ENCODE data around the gene PYGO1.

The PYGO1 gene

GRCh38 chr15:55549305-55549704 is 38.8 kb downstream of the PYGO1 start:
- H4K20me1 ChIP-seq (ENCODE audit: insufficient read depth, low read length, poor library complexity, severe bottlenecking): no peaks in the 10 kb centered on the region
- no peak overlapping the region for H3K4me2 ChIP-seq (ENCODE audit: low read depth, low read length, poor library complexity, severe bottlenecking)
- H3K9ac ChIP-seq (ENCODE audit: low read depth, low read length, poor library complexity, severe bottlenecking): no peak overlapping the region
- no peak overlapping the region for H2AFZ ChIP-seq (ENCODE audit: low read length)
- H3K4me1 ChIP-seq (ENCODE audit: insufficient read depth, low read length, poor library complexity, severe bottlenecking): peaks cover 10% of the 10 kb centered on the region
- H3K4me3 ChIP-seq (ENCODE audit: low read length, poor library complexity, severe bottlenecking): no peak overlapping the region
- H3K9me3 ChIP-seq (ENCODE audit: insufficient read depth, low read depth, low read length): peaks cover under 1% of the 10 kb centered on the region; the same call in 1 of the 2 replicates
- no peaks in the 10 kb centered on the region for H3K36me3 ChIP-seq (ENCODE audit: insufficient read depth, low read length)
- no peak for TF ChIP-seq CTCF (conservative IDR thresholded peaks at IDR 0.05; ENCODE audit: low read length)
- TF ChIP-seq EZH2phosphoT487 (IDR thresholded peaks at IDR 0.05; ENCODE audit: borderline replicate concordance): no peak
- no peaks in the 10 kb centered on the region for H3K27me3 ChIP-seq (ENCODE audit: insufficient read depth, low read length, poor library complexity, severe bottlenecking)
- H3K9me2 ChIP-seq (replicated peaks; ENCODE audit: low read depth, low read length): no peaks in the 10 kb centered on the region
- H3F3A ChIP-seq (ENCODE audit: low read depth): no peaks in the 10 kb centered on the region
- H3K79me2 ChIP-seq (ENCODE audit: insufficient read depth, low read length): no peaks in the 10 kb centered on the region

GRCh38 chr15:55546718-55547117 is 41.4 kb downstream of the PYGO1 start:
- H3F3A ChIP-seq (ENCODE audit: low read depth): no peaks in the 10 kb centered on the region
- H3K4me1 ChIP-seq (ENCODE audit: insufficient read depth, low read length, poor library complexity, severe bottlenecking): no peaks in the 10 kb centered on the region
- no peaks in the 10 kb centered on the region for H3K9me2 ChIP-seq (replicated peaks; ENCODE audit: low read depth, low read length)
- H3K79me2 ChIP-seq (ENCODE audit: insufficient read depth, low read length): no peaks in the 10 kb centered on the region
- no peak for TF ChIP-seq EZH2phosphoT487 (IDR thresholded peaks at IDR 0.05; ENCODE audit: borderline replicate concordance)
- TF ChIP-seq CTCF (conservative IDR thresholded peaks at IDR 0.05; ENCODE audit: low read length): no peak
- H3K9ac ChIP-seq (ENCODE audit: low read depth, low read length, poor library complexity, severe bottlenecking): no peak overlapping the region
- no peaks in the 10 kb centered on the region for H3K36me3 ChIP-seq (ENCODE audit: insufficient read depth, low read length)
- H3K9me3 ChIP-seq (ENCODE audit: insufficient read depth, low read depth, low read length): no peaks in the 10 kb centered on the region
- H2AFZ ChIP-seq (ENCODE audit: low read length): no peak overlapping the region
- H3K4me3 ChIP-seq (ENCODE audit: low read length, poor library complexity, severe bottlenecking): no peak overlapping the region
- no peak overlapping the region for H3K4me2 ChIP-seq (ENCODE audit: low read depth, low read length, poor library complexity, severe bottlenecking)
- no peaks in the 10 kb centered on the region for H4K20me1 ChIP-seq (ENCODE audit: insufficient read depth, low read length, poor library complexity, severe bottlenecking)
- no peaks in the 10 kb centered on the region for H3K27me3 ChIP-seq (ENCODE audit: insufficient read depth, low read length, poor library complexity, severe bottlenecking)

DNA sequence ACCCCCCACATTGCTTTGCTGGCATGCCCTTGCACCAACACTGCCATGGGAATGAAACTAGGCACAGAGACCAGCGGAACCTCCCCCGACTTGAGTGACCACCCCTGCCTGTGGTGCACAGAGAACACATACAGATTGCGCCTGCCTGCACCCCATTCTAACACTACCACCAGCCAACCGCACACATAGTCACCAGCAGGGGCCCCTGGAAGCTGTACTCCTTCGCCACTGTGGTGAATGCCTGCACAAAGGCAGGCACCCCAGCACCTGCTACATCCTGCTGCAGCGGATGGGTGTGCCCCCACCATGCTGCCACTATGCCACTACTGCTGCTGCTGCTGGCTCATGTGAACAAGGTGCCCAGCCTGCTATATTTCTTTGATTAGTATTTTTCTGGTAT is 52.7 kb downstream of the PYGO1 start:
- H3K4me3 ChIP-seq (ENCODE audit: low read length, poor library complexity, severe bottlenecking): no peak overlapping the region
- no peaks in the 10 kb centered on the region for H3F3A ChIP-seq (ENCODE audit: low read depth)
- H3K36me3 ChIP-seq (ENCODE audit: insufficient read depth, low read length): no peaks in the 10 kb centered on the region
- H3K27me3 ChIP-seq (ENCODE audit: insufficient read depth, low read length, poor library complexity, severe bottlenecking): no peaks in the 10 kb centered on the region
- peak overlapping the region; percentile 74 for H3K4me2 ChIP-seq (ENCODE audit: low read depth, low read length, poor library complexity, severe bottlenecking)
- no peaks in the 10 kb centered on the region for H3K9me2 ChIP-seq (replicated peaks; ENCODE audit: low read depth, low read length)
- peaks cover 24% of the 10 kb centered on the region for H3K79me2 ChIP-seq (ENCODE audit: insufficient read depth, low read length)
- H4K20me1 ChIP-seq (ENCODE audit: insufficient read depth, low read length, poor library complexity, severe bottlenecking): no peaks in the 10 kb centered on the region
- peaks cover 44% of the 10 kb centered on the region for H3K4me1 ChIP-seq (ENCODE audit: insufficient read depth, low read length, poor library complexity, severe bottlenecking)
- no peak overlapping the region for H3K9ac ChIP-seq (ENCODE audit: low read depth, low read length, poor library complexity, severe bottlenecking)
- no peak overlapping the region for H2AFZ ChIP-seq (ENCODE audit: low read length)
- no peaks in the 10 kb centered on the region for H3K9me3 ChIP-seq (ENCODE audit: insufficient read depth, low read depth, low read length)
- TF ChIP-seq CTCF (conservative IDR thresholded peaks at IDR 0.05; ENCODE audit: low read length): peak; percentile 30
- no peak for TF ChIP-seq EZH2phosphoT487 (IDR thresholded peaks at IDR 0.05; ENCODE audit: borderline replicate concordance)
